B cell (primary cell): ENCODE measurements around the gene SLC1A5. TPM values are rescaled to one million over a fixed set of nuclear protein-coding genes. Genes with fewer than 3 reads are reported as not detected.
"Not testable (repeated sequence)": the region's sequence is repeated elsewhere in the genome, so short reads cannot be mapped to it uniquely, and the experiment has no call there.

Experiments
- ATAC-seq: fragments of 200-7000 bp; cut with Tn5 transposase; one replicate; pipeline ENCODE4 v1.10.0; 2021; ENCODE audit warnings: low read depth, mild to moderate bottlenecking, moderate number of reproducible peaks, moderate library complexity
- CTCF ChIA-PET: fragments of 350-600 bp; sonication (Branson Sonifier 250); formaldehyde crosslinking; loops from one replicate; lab custom pipeline; 2021; ENCODE audit warnings: antibody characterized with exemption, inconsistent platforms; lab: Charles Lee
- POLR2A ChIA-PET: fragments of 350-600 bp; sonication (Branson Sonifier 250); formaldehyde crosslinking; loops from one replicate; lab custom pipeline; 2021; ENCODE audit warnings: antibody characterized with exemption; lab: Charles Lee
- DNase-seq: peaks from one replicate; pipeline ENCODE4 v3.0.0; 2013
- H2AFZ ChIP-seq: 2 replicates; pipeline ENCODE4 v1.6.1; 2012; ENCODE audit warnings: mild to moderate bottlenecking, low read depth, low read length; ENCODE audit not compliant: insufficient read depth, poor library complexity, severe bottlenecking
- H3K27ac ChIP-seq, 2 donors: 1 replicate in 1 of 2; 2 replicates in 1 of 2; pipeline ENCODE4 v1.5.1; 2012 to 2013; ENCODE audit warnings: low read length in 2 of 2, mild to moderate bottlenecking in 2 of 2, moderate library complexity in 1 of 2
- H3K27me3 ChIP-seq, 4 experiments: fragments of 200-600 bp in 1 of 4; sonication (generic) in 1 of 4; replicated peaks in 1 of 4; 1 replicate in 2 of 4; 2 replicates in 2 of 4; pipeline versions ENCODE4 v1.6.1 to v1.7.0; 2013 to 2016; ENCODE audit warnings: low read length in 3 of 4, mild to moderate bottlenecking in 2 of 4, mixed read lengths in 1 of 4, moderate library complexity in 1 of 4; ENCODE audit not compliant: insufficient read depth in 4 of 4, control insufficient read depth in 3 of 4; ENCODE audit errors: control extremely low read depth in 1 of 4
- H3K36me3 ChIP-seq, 2 experiments: replicated peaks in 1 of 2; 1 replicate in 1 of 2; 2 replicates in 1 of 2; pipeline versions ENCODE4 v1.6.1 to v1.7.1; 2013; ENCODE audit warnings: low read length in 1 of 2; ENCODE audit not compliant: insufficient read depth in 2 of 2, control insufficient read depth in 1 of 2; ENCODE audit errors: control extremely low read depth in 1 of 2, extremely low read depth in 1 of 2
- H3K4me1 ChIP-seq, 2 donors: fragments of 200-600 bp in 1 of 2; sonication (generic) in 1 of 2; 1 replicate in 1 of 2; 2 replicates in 1 of 2; pipeline versions ENCODE4 v1.5.1 to v1.6.1; 2013 to 2017; ENCODE audit warnings: low read length in 2 of 2; ENCODE audit not compliant: control insufficient read depth in 2 of 2, insufficient read depth in 2 of 2
- H3K4me2 ChIP-seq: replicated peaks from 2 replicates; pipeline ENCODE3; 2012; ENCODE audit warnings: mild to moderate bottlenecking, low read depth, low read length; ENCODE audit not compliant: poor library complexity, severe bottlenecking
- H3K4me3 ChIP-seq, 5 experiments: fragments of 200-600 bp in 1 of 5; sonication (generic) in 1 of 5; 1 replicate in 3 of 5; 2 replicates in 2 of 5; pipeline versions ENCODE4 v1.5.1 to v1.7.0; 2011 to 2016; ENCODE audit warnings: low read length in 4 of 5, mild to moderate bottlenecking in 4 of 5, low read depth in 2 of 5, control low read depth in 1 of 5, moderate library complexity in 1 of 5; ENCODE audit not compliant: insufficient read depth in 1 of 5; ENCODE audit errors: control extremely low read depth in 1 of 5, extremely low read depth in 1 of 5
- H3K79me2 ChIP-seq: fragments of 200-600 bp; sonication (generic); one replicate; pipeline ENCODE4 v1.6.0; 2016; ENCODE audit warnings: low read length; ENCODE audit not compliant: control insufficient read depth, insufficient read depth
- H3K9ac ChIP-seq: fragments of 200-600 bp; sonication (generic); 2 replicates; pipeline ENCODE4 v1.6.1; 2017; ENCODE audit warnings: mild to moderate bottlenecking, low read length, moderate library complexity
- H3K9me3 ChIP-seq, 3 donors: one replicate each; pipeline versions ENCODE4 v1.6.1 to v1.7.1; 2013; ENCODE audit warnings: low read length in 2 of 3; ENCODE audit not compliant: control insufficient read depth in 2 of 3, insufficient read depth in 1 of 3; ENCODE audit errors: control extremely low read depth in 1 of 3
- H4K20me1 ChIP-seq: 2 replicates; pipeline ENCODE4 v1.6.0; 2012; ENCODE audit warnings: mild to moderate bottlenecking, low read length; ENCODE audit not compliant: insufficient read depth, control insufficient read depth, poor library complexity, severe bottlenecking
- H3K27ac Mint-ChIP-seq: one replicate; pipeline ENCODE4 v1.8.0; 2021; ENCODE audit warnings: mixed read lengths
- H3K27me3 Mint-ChIP-seq: one replicate; pipeline ENCODE4 v1.8.0; 2021; ENCODE audit warnings: mixed read lengths
- H3K4me1 Mint-ChIP-seq: one replicate; pipeline ENCODE4 v1.8.0; 2021; ENCODE audit warnings: mixed read lengths
- H3K4me3 Mint-ChIP-seq: one replicate; pipeline ENCODE4 v1.8.0; 2021; ENCODE audit warnings: mixed read lengths
- H3K9me3 Mint-ChIP-seq: one replicate; pipeline ENCODE4 v1.8.0; 2022; ENCODE audit warnings: mixed read lengths; ENCODE audit not compliant: insufficient read depth
- EZH2 ChIP-seq: IDR thresholded peaks from 2 replicates; pipeline ENCODE4 v1.6.1; 2012; ENCODE audit warnings: borderline replicate concordance, low read depth, mild to moderate bottlenecking, moderate library complexity, low read length; ENCODE audit not compliant: insufficient read depth, poor library complexity, severe bottlenecking
- WGBS: methylation state at CpG from one replicate; pipeline ENCODE4 v1.1.5; 2013; ENCODE audit warnings: missing lambda C conversion rate; ENCODE audit not compliant: insufficient coverage; 5-methylcytosine and 5-hydroxymethylcytosine counted together
- intact Hi-C: fragments of 100-400 bp; cut with micrococcal nuclease; formaldehyde crosslinking; loops from one replicate; pipeline ENCODE4 v1.10.0; 2022
- polyA plus RNA-seq: library from polyadenylated mRNA; depleted of rRNA; stranded (reverse); fragments of >200 nt; gene quantifications from 2 replicates; pipeline ENCODE4 v1.2.3, GENCODE V29; 2012
- total RNA-seq, 2 donors: library from RNA; stranded (reverse); fragments of 120-200 nt in 1 of 2; gene quantifications; 1 replicate in 1 of 2; 2 replicates in 1 of 2; pipeline versions ENCODE4 v1.2.3 to v1.2.4, GENCODE V29; 2013 to 2022
- TF ChIP-seq, protein P1 (sequence below): fragments of 200-600 bp; IDR thresholded peaks from one replicate; pipeline ENCODE4 v1.8.0; 2022; ENCODE audit warnings: antibody characterized with exemption, mild to moderate bottlenecking

The SLC1A5 gene
- total and polyA plus RNA-seq, 2 donors (not counting 1 experiment from before 2014, with no cell fraction given): 19.0 to 37.3 TPM

- no peak overlapping the region for H3K4me3 ChIP-seq
- POLR2A ChIA-PET: interaction anchor here (0.6 to 1.2 kb wide), 4 partner anchors 10 to 43 kb away, joined by 3 to 5 read pairs (median 4); no protein-coding TSS in a partner anchor
- H3K9ac ChIP-seq: no peak overlapping the region
- CTCF ChIA-PET: interaction anchor here (1.6 kb wide), 1 partner anchor 31 kb away, joined by 6 read pairs; no protein-coding TSS in a partner anchor
- H3K4me2 ChIP-seq: peak overlapping the region; percentile 4
- 96% methylated on average over 8 of the region's 13 CpGs for WGBS
- peaks cover 4% of the 10 kb centered on the region for H3K4me1 Mint-ChIP-seq
- no peaks in the 10 kb centered on the region for H4K20me1 ChIP-seq
- no peaks in the 10 kb centered on the region for H3K79me2 ChIP-seq
- H3K4me3 Mint-ChIP-seq: peak overlapping the region; percentile 29
- no peak overlapping the region for H3K27ac ChIP-seq
- H3K9me3 ChIP-seq: no peaks in the 10 kb centered on the region
- ATAC-seq: peak; percentile 47
- TF ChIP-seq, protein P1, sequence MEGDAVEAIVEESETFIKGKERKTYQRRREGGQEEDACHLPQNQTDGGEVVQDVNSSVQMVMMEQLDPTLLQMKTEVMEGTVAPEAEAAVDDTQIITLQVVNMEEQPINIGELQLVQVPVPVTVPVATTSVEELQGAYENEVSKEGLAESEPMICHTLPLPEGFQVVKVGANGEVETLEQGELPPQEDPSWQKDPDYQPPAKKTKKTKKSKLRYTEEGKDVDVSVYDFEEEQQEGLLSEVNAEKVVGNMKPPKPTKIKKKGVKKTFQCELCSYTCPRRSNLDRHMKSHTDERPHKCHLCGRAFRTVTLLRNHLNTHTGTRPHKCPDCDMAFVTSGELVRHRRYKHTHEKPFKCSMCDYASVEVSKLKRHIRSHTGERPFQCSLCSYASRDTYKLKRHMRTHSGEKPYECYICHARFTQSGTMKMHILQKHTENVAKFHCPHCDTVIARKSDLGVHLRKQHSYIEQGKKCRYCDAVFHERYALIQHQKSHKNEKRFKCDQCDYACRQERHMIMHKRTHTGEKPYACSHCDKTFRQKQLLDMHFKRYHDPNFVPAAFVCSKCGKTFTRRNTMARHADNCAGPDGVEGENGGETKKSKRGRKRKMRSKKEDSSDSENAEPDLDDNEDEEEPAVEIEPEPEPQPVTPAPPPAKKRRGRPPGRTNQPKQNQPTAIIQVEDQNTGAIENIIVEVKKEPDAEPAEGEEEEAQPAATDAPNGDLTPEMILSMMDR: no peak
- TF ChIP-seq EZH2: no peak
- H3K27me3 Mint-ChIP-seq: no peaks in the 10 kb centered on the region
- no peak for DNase-seq
- peak overlapping the region; percentile 46 for H3K27ac Mint-ChIP-seq
- no peaks in the 10 kb centered on the region for H3K27me3 ChIP-seq
- H3K9me3 Mint-ChIP-seq: no peaks in the 10 kb centered on the region
- no peaks in the 10 kb centered on the region for H3K36me3 ChIP-seq
- no peak overlapping the region for H2AFZ ChIP-seq
- H3K4me1 ChIP-seq: peaks cover 0 to 9% of the 10 kb centered on the region in 2 donors
- intact Hi-C loops: no loop called here
Observed at GRCh38 chr19:46809534-46810272, 21.3 kb upstream of the SLC1A5 start.

DNA sequence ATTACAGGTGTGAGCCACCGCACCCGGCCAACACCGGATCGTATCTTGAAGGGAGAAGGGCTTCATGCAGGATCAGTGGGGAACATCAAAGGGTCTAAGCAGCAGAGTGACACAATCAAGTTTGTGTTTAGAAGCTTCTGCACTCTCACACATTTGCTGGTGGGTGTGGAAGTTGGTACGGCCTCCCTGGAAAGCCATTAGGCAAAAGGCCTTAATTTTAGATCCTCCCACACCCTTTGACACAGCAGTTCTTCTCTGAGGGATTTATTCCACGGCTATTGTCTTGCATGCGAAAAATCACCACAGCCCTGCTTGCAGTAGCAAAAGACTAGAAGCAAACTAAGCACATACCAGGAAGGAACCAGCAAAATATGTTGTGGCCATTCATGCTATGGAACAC, 18.3 kb upstream of the SLC1A5 start:
- Histone ChIP-seq H3K27me3 (no peaks in the 10 kb centered on the region), H3K9me3 (no peaks in the 10 kb centered on the region), H4K20me1 (no peaks in the 10 kb centered on the region), H3K79me2 (no peaks in the 10 kb centered on the region), H2AFZ (no peak overlapping the region), H3K4me3 (no peak overlapping the region), H3K4me1 (peaks cover 0 to 9% of the 10 kb centered on the region in 2 donors), H3K4me2 (no peak overlapping the region), H3K27ac (no peak overlapping the region), H3K9ac (no peak overlapping the region), H3K36me3 (no peaks in the 10 kb centered on the region)
- peaks cover 4% of the 10 kb centered on the region for H3K4me1 Mint-ChIP-seq
- intact Hi-C loops: no loop called here
- CTCF ChIA-PET: interaction anchor here (1.2 kb wide), 1 partner anchor 144 kb away, joined by 4 read pairs; no protein-coding TSS in a partner anchor
- DNase-seq: no peak
- 95% methylated on average over 6 of the region's 7 CpGs for WGBS
- ATAC-seq: no peak
- no peaks in the 10 kb centered on the region for H3K9me3 Mint-ChIP-seq
- POLR2A ChIA-PET: no interaction called here
- H3K27ac Mint-ChIP-seq: no peak overlapping the region
- no peak overlapping the region for H3K4me3 Mint-ChIP-seq
- TF ChIP-seq EZH2: no peak
- TF ChIP-seq, protein P1: no peak
- no peaks in the 10 kb centered on the region for H3K27me3 Mint-ChIP-seq

- WGBS: no CpG with 5 or more reads among the region's 4 CpGs
- POLR2A ChIA-PET: interaction anchor here (1.4 kb wide), 1 partner anchor 20 kb away, joined by 3 read pairs; no protein-coding TSS in a partner anchor
- H3K27ac Mint-ChIP-seq, H3K4me1 Mint-ChIP-seq, H3K27me3 ChIP-seq, H3K9me3 Mint-ChIP-seq, H3K4me2 ChIP-seq, DNase-seq, H3K4me3 Mint-ChIP-seq, H3K9ac ChIP-seq, H3K4me3 ChIP-seq, intact Hi-C loops, H3K27ac ChIP-seq, H3K79me2 ChIP-seq, ATAC-seq, H3K4me1 ChIP-seq, H4K20me1 ChIP-seq, H3K36me3 ChIP-seq, H3K9me3 ChIP-seq, H2AFZ ChIP-seq, H3K27me3 Mint-ChIP-seq: not testable (repeated sequence)
- CTCF ChIA-PET: interaction anchor here (1.0 to 2.0 kb wide), 5 partner anchors 13 to 209 kb away, joined by 3 to 10 read pairs (median 4); no protein-coding TSS in a partner anchor
Observed at GRCh38 chr19:46804432-46804831, 16.0 kb upstream of the SLC1A5 start.
